Stomach (tissue), 19 donors: Measurements from ENCODE around the gene PCK2. TPM values are rescaled to one million over a fixed set of nuclear protein-coding genes. Genes with fewer than 3 reads are reported as not detected.
"Not testable (repeated sequence)": the region's sequence is repeated elsewhere in the genome, so short reads cannot be mapped to it uniquely, and the experiment has no call there.

Source experiments
- DNase-seq, 2 donors: peaks; one replicate each; pipeline versions ENCODE4 v3.0.0 to v3.0.0-alpha.2; 2013 to 2019
- H3K27ac ChIP-seq, 5 donors: fragments of 200-600 bp in 4 of 5; sonication (generic) in 4 of 5; one replicate each; pipeline ENCODE4 v1.5.1; 2013 to 2019; ENCODE audit warnings: mild to moderate bottlenecking in 1 of 5, moderate library complexity in 1 of 5
- H3K27me3 ChIP-seq, 3 donors: fragments of 200-600 bp; sonication (generic); one replicate each; pipeline ENCODE4 v1.5.1; 2017 to 2019; ENCODE audit warnings: mixed run types in 1 of 3
- H3K36me3 ChIP-seq, 4 donors: fragments of 200-600 bp; sonication (generic); 1 replicate in 3 of 4; 2 replicates in 1 of 4; pipeline ENCODE4 v1.5.1; 2016 to 2019
- H3K4me1 ChIP-seq, 4 donors: fragments of 200-600 bp; sonication (generic); one replicate each; pipeline ENCODE4 v1.5.1; 2016 to 2019
- H3K4me3 ChIP-seq, 4 donors: fragments of 200-600 bp; sonication (generic) in 3 of 4; one replicate each; pipeline ENCODE4 v1.5.1; 2016 to 2019; ENCODE audit warnings: mild to moderate bottlenecking in 1 of 4
- H3K9me3 ChIP-seq, 4 donors: fragments of 200-600 bp; sonication (generic); one replicate each; pipeline ENCODE4 v1.5.1; 2016 to 2019
- CTCF ChIP-seq, 7 experiments: fragments of 450-650 bp in 4 of 7; fragments of 200-600 bp in 3 of 7; sonication (generic) in 3 of 7; IDR thresholded peaks; one replicate each; pipeline ENCODE4 v1.5.1; 2016 to 2019; ENCODE audit warnings: antibody characterized with exemption in 7 of 7, control low read depth in 2 of 7, mild to moderate bottlenecking in 1 of 7
- EP300 ChIP-seq: sonication (generic); formaldehyde crosslinking; IDR thresholded peaks from one replicate; pipeline ENCODE4 v1.6.1; 2017; ENCODE audit warnings: antibody characterized with exemption
- POLR2A ChIP-seq, 4 donors: fragments of 450-650 bp; IDR thresholded peaks; one replicate each; pipeline ENCODE4 v1.6.1; 2016; ENCODE audit warnings: antibody characterized with exemption in 4 of 4, control low read depth in 2 of 4, mild to moderate bottlenecking in 1 of 4, moderate library complexity in 1 of 4
- POLR2AphosphoS5 ChIP-seq, 3 donors: sonication (generic); formaldehyde crosslinking; IDR thresholded peaks; one replicate each; pipeline ENCODE4 v1.6.1; 2016; ENCODE audit warnings: antibody characterized with exemption in 3 of 3
- WGBS, 5 donors: extraction: QIAGEN DNeasy Blood & Tissue Kit in 3 of 5; methylation state at CpG; one replicate each; pipeline versions ENCODE4 v1.1.5 to v1.1.7; 2013 to 2018; 5-methylcytosine and 5-hydroxymethylcytosine counted together
- intact Hi-C: fragments of 100-400 bp; cut with DNase I; formaldehyde crosslinking; loops from one replicate; pipeline ENCODE4 v1.15.1; 2023; ENCODE audit warnings: low total_unique reads
- long read RNA-seq, 10 donors: transcript quantifications; one replicate each; lab custom pipeline, GENCODE V29; 2026
- polyA plus RNA-seq, 3 donors: library from polyadenylated mRNA; stranded (reverse); fragments of 200-250 nt; gene quantifications; one replicate each; pipeline ENCODE4 v1.2.3, GENCODE V29; 2013
- total RNA-seq, 5 donors: library from RNA; depleted of rRNA; stranded (reverse); fragments of >200 nt; gene quantifications; one replicate each; pipeline versions ENCODE4 v1.1.0 to v1.2.3, GENCODE V29; 2014 to 2016
- donor health status: healthy with polysubstance abuse.
- donor health status: Bipolar disorder and iron deficiency.
- donor health status: healthy.

The PCK2 gene
- total RNA-seq = 100 to 1,000 TPM in 1 of 5 donors, 10 to 100 TPM in 1, 1 to 10 TPM in 3; 2.3 to 168 (median 8.4) TPM
- 10 to 100 TPM; 12.3 to 24.0 (median 17.0) TPM for polyA plus RNA-seq
- long read RNA-seq, donor 1, partial matches to known transcripts = 0 of 2 reads
- long read RNA-seq, donor 1, other reads (novel, unspliced or antisense) = 0 of 2 reads
- long read RNA-seq, donor 2, transcript PCK2-201 (10 exons, 2,357 nt) = major isoform, 9 of 16 reads
- long read RNA-seq, donor 2, partial matches to known transcripts = 7 of 16 reads
- long read RNA-seq, donor 2, other reads (novel, unspliced or antisense) = 0 of 16 reads
- long read RNA-seq, donor 3, partial matches to known transcripts = 0 of 2 reads
- long read RNA-seq, donor 3, other reads (novel, unspliced or antisense) = 0 of 2 reads
- long read RNA-seq, donor 4 = 0 reads
- long read RNA-seq, donor 5, partial matches to known transcripts = 0 of 1 reads
- long read RNA-seq, donor 5, other reads (novel, unspliced or antisense) = 0 of 1 reads
- long read RNA-seq, donor 6, transcript PCK2-201 (10 exons, 2,357 nt) = major isoform, 6 of 12 reads
- long read RNA-seq, donor 6, partial matches to known transcripts = 6 of 12 reads
- long read RNA-seq, donor 6, other reads (novel, unspliced or antisense) = 0 of 12 reads
- long read RNA-seq, donor 7, partial matches to known transcripts = 0 of 3 reads
- long read RNA-seq, donor 7, other reads (novel, unspliced or antisense) = 0 of 3 reads
- long read RNA-seq, donor 8, partial matches to known transcripts = 0 of 2 reads
- long read RNA-seq, donor 8, other reads (novel, unspliced or antisense) = 0 of 2 reads
- long read RNA-seq, donor 9, partial matches to known transcripts = 0 of 2 reads
- long read RNA-seq, donor 9, other reads (novel, unspliced or antisense) = 0 of 2 reads
- long read RNA-seq, donor 10, transcript PCK2-201 (10 exons, 2,357 nt) = major isoform, 10 of 16 reads
- long read RNA-seq, donor 10, partial matches to known transcripts = 6 of 16 reads
- long read RNA-seq, donor 10, other reads (novel, unspliced or antisense) = 0 of 16 reads

GRCh38 chr14:24093901-24094840 lies at the start of gene PCK2:
PCK2 (plus strand) TSS chr14:24094311; CDS start chr14:24094406, 95 bp downstream.
- DNase-seq = peak; percentile 94 to 96
- intact Hi-C loops = no loop called here
- 0% methylated on average over 47 to 68 of the region's 68 CpGs for WGBS, 5 donors
- Histone ChIP-seq H3K4me3 (peak within 1 kb of the TSS; percentile 70 to 85 (median 74)), H3K4me1 (peaks cover 10 to 54% (median 39%) of the 10 kb centered on the region in 4 donors), H3K27ac (peak within 1 kb of the TSS; percentile 94 to 99 (median 95)), H3K27me3 (no peaks in the 10 kb centered on the region), H3K9me3 (no peaks in the 10 kb centered on the region), H3K36me3 (peaks cover 0 to 15% (median 14%) of the 10 kb centered on the region in 4 donors)
- TF ChIP-seq CTCF (IDR thresholded peaks at IDR 0.05) = peak in 1 of 7 experiments; percentile 8
- peak in 1 of 4 donors; percentile 26 for TF ChIP-seq POLR2A (IDR thresholded peaks at IDR 0.05)
- TF ChIP-seq EP300 = no peak
- peak in 2 of 3 donors; percentile 31 to 50 for TF ChIP-seq POLR2AphosphoS5 (IDR thresholded peaks at IDR 0.05)

- H3K27ac ChIP-seq, intact Hi-C loops, DNase-seq, H3K36me3 ChIP-seq, H3K9me3 ChIP-seq, H3K4me3 ChIP-seq: not testable (repeated sequence)
- Histone ChIP-seq H3K27me3 (peaks cover 0 to 17% (median 6%) of the 10 kb centered on the region in 3 donors), H3K4me1 (peaks cover 18 to 20% (median 19%) of the 10 kb centered on the region in 4 donors)
- 53 to 95% (median 87%) methylated on average over 2 of the region's 2 CpGs for WGBS, 5 donors
Measured at GRCh38 chr14:24049002-24049401, 45.1 kb upstream of the PCK2 start.

GRCh38 chr14:24050753-24051152 lies 43.4 kb upstream of the PCK2 start:
- intact Hi-C loops = loop anchor here (10.0 kb wide), 1 partner anchor 54 kb away; no protein-coding TSS in a partner anchor
- H3K27me3 ChIP-seq = peaks cover 0 to 34% (median 6%) of the 10 kb centered on the region in 3 donors
- H3K4me3 ChIP-seq, H3K27ac ChIP-seq, H3K36me3 ChIP-seq, H3K9me3 ChIP-seq, DNase-seq: not testable (repeated sequence)
- H3K4me1 ChIP-seq = peaks cover 18 to 20% (median 19%) of the 10 kb centered on the region in 4 donors
- 54 to 66% (median 65%) methylated on average over 8 of the region's 8 CpGs for WGBS, 5 donors

- Histone ChIP-seq H3K9me3 (no peaks in the 10 kb centered on the region), H3K4me3 (peak overlapping the region; percentile 58 to 70 (median 64)), H3K36me3 (no peaks in the 10 kb centered on the region), H3K27ac (peak overlapping the region; percentile 51 to 82 (median 65)), H3K27me3 (peaks cover 0 to 36% (median 6%) of the 10 kb centered on the region in 3 donors), H3K4me1 (peaks cover 18 to 20% (median 19%) of the 10 kb centered on the region in 4 donors)
- DNase-seq = peak; percentile 28 to 67
- intact Hi-C loops = loop anchor here (10.0 kb wide), 1 partner anchor 54 kb away; no protein-coding TSS in a partner anchor
- WGBS, 5 donors = 15 to 36% (median 24%) methylated on average over 11 to 20 of the region's 20 CpGs
- TF ChIP-seq EP300 (no peak), CTCF (IDR thresholded peaks at IDR 0.05) (no peak), POLR2A (IDR thresholded peaks at IDR 0.05) (no peak), POLR2AphosphoS5 (IDR thresholded peaks at IDR 0.05) (no peak)
Measured at GRCh38 chr14:24051176-24051788, 42.8 kb upstream of the PCK2 start.
